HG03457 (cell line): ENCODE measurements around the gene F12.
"Not testable (repeated sequence)": the region's sequence is repeated elsewhere in the genome, so short reads cannot be mapped to it uniquely, and the experiment has no call there.

ENCODE experiments used
- ATAC-seq: cut with Tn5 transposase; IDR thresholded peaks from one replicate; pipeline ENCODE4 v1.9.1; 2021; ENCODE audit warnings: moderate number of reproducible peaks; ENCODE audit not compliant: unreplicated experiment

F12 gene

GRCh38 chr5:177432839-177433657, 23.7 kb upstream of the F12 start:
- no peak for ATAC-seq

DNA sequence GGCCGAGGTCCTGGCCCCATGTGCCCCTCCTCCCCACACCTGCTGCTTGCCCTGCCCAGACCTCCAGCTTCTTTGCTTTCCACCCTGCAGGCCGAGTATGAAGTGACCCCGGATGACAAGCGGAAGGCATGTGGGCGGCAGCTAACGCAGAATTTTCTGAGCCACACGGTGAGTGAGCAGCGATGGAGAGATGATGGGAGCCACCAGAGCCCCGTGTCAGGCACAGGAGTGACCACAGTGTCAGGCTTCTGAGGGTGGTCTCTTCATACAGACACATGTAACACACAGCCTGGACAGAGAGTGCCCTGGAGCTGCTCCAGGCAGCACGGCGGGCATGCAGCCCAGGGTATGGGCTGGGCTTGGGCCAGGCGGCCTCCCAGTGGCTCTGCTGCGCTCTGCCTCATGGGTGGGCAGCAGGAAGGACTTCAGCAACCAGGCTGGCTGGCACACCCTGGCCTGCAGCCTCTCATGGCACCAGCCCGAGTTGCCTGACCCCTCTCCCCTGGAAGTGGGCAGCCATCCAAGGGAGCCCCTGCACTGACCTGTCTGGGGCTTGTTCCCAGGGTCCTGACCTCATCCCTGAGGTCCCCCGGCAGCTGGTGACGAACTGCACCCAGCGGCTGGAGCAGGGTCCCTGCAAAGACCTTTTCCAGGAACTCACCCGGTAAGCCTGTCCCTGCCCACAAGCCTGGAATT, 22.9 kb upstream of the F12 start:
- ATAC-seq: peak; percentile 0

DNA sequence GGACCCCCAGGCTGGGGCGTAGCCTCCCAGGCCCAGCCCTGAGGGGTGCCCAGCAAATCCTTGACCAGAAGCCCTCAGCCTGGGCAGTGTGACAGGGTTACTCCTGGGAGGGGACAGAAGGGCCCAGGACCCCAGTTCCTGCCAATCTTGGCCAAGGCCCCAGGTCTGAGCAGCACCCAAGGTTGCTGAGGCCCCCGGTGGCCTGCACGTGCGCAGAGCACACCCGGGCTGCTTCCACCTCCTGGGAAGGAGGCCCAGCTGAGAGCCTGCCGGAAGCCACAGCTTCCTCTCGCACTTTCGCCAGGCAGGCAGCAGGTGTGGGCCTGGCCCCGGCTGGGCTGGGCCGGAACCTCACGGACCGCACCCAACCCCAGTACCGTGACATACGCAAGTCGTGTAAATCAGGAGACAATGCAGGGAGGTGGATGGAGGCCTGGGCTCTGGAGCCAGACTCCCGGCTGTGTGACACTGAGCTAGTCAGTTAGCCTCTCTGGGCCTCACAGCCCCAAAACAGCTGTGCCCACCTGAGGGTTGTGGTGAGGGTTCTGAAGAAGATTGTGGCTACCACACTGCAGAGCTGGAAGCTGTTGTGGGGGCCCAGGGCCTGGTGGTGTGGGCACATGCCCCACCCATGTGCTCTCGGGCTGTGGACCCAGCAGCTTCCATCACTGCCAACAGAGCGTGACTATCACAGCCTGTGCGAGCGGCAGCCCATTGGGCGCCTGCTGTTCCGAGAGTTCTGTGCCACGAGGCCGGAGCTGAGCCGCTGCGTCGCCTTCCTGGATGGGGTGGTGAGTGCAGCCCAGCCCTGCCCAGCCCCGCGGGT, 22.2 kb upstream of the F12 start:
- peak; percentile 31 for ATAC-seq

DNA sequence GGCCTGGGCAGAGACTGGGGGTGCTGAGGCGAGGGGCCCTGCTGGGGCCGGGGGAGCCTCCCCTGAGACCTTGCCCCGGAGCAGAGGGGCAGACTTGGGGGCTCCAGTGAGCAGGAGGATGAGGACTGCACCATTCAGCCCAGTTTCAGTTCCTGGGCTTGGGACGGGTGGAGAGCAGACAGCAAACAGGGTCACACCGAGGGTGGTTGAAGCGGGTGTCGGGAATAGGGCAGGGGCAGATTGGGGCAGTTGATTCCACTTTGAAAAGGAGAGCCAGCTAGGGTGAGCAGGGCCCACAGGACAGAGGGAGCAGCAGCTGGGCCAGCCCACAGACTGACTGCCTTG, 21.6 kb upstream of the F12 start:
- ATAC-seq: no peak

DNA sequence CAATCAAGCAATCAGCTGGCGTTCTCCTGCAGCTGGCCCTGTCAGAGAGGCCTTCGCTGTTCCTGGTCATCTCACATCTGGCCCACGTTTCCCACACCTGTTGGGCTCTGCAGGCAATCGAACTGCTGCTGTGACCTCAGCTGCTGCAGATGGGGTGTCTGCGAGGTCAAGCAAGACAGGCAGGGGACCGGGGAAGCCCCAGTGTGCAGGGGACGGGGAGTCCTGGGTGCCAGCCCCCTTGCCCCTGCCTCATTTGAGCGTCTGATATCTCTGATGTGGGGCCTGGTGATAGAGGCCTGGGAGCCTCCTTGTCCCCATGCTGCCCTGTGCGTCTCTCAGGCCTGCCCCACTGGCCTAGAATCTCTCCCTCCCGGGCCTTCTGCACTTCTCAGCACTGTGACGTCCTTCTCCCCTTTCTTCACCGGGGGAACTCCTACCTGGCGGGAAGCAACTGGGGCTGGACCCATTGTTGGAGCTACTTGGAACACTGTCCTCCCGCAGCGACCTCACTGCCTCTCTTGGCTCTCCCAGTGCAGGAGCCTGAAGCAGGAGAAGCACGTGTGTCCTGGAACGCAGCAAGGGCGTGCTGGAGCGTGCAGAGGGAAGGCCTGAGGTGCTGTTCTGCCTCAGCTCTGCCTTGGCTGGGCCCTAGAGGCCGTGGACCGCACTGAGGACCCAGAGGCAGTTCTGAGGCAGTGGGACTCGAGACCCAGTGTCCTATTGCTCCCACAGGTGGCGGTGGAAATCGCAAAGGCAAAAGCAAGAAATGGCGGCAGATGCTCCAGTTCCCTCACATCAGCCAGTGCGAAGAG, 21.0 kb upstream of the F12 start:
- no peak for ATAC-seq

GRCh38 chr5:177429248-177430040, 20.1 kb upstream of the F12 start:
- ATAC-seq: no peak

- ATAC-seq: no peak
These were observed 19.3 kb upstream of the F12 start for GRCh38 chr5:177428574-177429217.

- no peak for ATAC-seq
These were observed 18.7 kb upstream of the F12 start for GRCh38 chr5:177427919-177428573.

GRCh38 chr5:177427211-177427822, 18.0 kb upstream of the F12 start:
- no peak for ATAC-seq

DNA sequence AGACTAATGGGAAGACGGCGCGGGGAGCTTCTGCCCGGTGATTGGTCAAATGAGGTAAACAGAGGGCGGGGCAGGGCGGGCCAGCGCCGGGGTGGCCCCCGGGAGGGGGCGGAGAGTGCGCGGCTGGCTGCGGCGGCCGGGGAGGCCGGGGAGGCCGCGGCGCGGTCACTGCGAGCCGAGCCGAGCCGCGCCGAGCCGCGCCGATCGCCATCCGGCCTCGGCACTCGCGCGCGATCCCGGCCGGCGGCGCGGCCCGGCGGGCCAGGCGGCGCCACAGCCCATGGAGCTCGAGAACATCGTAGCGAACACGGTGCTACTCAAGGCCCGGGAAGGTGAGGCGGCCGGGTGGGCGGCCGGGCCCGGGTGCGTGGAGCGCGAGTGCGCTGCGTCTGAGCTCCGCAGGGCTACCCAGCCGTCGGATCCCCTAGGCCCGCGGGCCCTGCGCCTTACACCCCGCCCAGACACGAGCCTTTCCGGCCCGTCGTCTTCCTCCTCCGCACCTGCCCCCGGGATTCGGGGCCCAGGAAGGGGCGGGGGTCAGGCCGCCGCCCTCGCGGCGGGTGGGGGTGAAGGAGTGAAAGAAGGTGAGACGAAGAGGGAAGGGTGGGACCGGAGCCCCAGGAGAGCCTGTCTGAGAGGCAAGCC, 17.3 kb upstream of the F12 start, which contains the start of gene GRK6:
TSS of gene GRK6 (plus strand) at position 111 of the 645 bp plus-strand sequence. CDS start at position 281, 170 bp downstream.
- ATAC-seq: peak; percentile 2

DNA sequence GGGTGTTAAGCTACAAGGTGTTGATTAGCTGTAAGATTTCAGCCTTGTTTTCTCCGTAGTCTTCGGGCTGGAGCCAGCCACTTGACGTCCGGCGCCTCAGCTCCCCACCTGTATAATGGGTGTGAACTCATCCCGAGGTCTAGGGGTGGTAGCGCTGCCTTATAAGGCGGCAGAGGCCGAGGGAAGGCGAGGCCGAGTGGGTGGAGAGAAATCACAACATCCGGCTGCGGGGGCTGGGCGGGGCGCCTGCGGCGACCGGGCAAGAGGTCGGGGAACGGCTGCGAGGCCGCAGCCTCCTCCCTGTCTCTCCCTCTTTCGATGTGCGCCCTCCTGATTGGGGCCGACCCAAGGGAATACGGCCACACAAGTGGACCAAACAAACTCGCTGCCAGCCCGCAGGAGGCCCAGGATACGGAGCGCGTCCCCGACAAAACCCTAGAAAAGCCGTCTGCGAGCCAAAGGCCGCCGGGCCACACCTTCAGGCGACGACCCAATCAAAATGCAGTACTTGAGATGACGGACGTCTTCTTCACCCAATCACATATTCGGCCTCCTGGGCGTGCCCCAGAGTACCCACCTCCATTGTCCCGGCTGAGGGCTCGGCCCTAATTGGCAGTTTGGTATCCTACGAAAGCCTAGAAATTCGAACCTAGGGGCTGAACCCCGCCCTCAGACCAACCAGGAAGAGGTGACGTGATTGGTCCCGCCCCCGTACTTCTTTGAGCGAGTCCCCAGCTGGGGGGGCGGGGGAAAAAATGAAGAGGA, 16.6 kb upstream of the F12 start:
- ATAC-seq: peak; percentile 68

- no peak for ATAC-seq
These were observed 15.9 kb upstream of the F12 start for GRCh38 chr5:177425196-177425800.

GRCh38 chr5:177423671-177424070, 14.3 kb upstream of the F12 start:
- ATAC-seq: no peak

DNA sequence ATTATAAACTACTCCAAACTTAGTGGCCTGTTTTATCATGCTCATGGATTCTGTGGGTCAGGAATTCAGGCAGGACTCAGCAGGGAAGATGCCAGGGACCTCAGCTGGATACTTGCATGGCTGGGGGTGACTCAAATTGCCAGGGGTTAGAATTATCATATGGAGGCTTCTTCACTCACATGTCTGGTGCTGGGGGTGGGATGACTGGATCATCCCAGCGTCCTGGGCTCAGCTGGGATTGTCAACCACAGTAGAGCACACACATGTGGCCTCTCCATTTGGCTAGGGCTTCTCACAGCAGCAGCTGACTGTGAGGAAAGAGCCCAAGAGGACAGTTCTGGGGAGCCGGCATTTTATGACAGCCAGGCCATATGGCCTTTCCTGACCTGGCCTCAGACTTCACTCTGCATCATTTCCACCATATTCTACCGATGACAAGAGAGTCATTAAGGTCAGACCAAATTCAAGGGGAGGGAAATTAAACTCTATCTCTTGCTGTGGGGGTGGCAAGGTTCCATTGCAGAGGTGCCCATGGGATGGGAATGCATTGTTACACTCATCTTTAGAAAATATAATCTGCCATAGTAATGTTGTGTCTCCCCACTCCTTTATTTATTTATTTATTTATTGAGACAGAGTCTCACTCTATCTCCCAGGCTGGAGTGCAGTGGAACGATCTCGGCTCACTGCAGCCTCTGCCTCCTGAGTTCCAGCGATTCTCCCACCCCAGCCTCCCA, 11.9 kb upstream of the F12 start:
- ATAC-seq: no peak

DNA sequence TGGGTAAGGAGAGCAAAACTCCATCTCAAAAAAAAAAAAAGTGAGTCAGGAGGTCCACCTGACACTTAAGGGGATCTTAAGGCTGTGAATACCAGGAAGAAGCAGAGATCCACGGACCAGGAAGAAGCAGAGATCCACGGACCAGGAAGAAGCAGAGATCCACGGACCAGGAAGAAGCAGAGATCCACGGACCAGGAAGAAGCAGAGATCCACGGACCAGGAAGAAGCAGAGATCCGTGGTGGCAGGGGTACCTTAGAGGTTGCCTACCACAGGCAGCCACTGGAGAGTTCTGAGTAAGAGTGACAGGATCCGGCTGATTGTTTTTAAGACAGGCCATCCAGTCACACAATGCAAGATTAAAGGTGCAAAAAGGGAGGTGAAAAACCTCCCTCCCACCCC, 11.1 kb upstream of the F12 start:
- not testable (repeated sequence) for ATAC-seq

GRCh38 chr5:177419046-177419445, 9.7 kb upstream of the F12 start:
- ATAC-seq: no peak
